Activated CD4-positive, alpha-beta T cell treated with anti-CD3 and anti-CD28 coated beads for 36 hours (primary cell): ENCODE results near the gene NMT1. TPM values are rescaled to one million over a fixed set of nuclear protein-coding genes. Genes with fewer than 3 reads are reported as not detected.

Source experiments
- ATAC-seq: fragments of 200-7000 bp; cut with Tn5 transposase; one replicate; pipeline ENCODE4 v1.10.0; 2021; ENCODE audit warnings: mild to moderate bottlenecking, moderate library complexity
- CTCF ChIA-PET: fragments of 350-600 bp; sonication (Branson Sonifier 250); formaldehyde crosslinking; loops from one replicate; lab custom pipeline; 2021; ENCODE audit warnings: antibody characterized with exemption; lab: Charles Lee
- POLR2A ChIA-PET: fragments of 350-600 bp; sonication (Branson Sonifier 250); formaldehyde crosslinking; loops from one replicate; lab custom pipeline; 2021; ENCODE audit warnings: antibody characterized with exemption, inconsistent platforms; lab: Charles Lee
- DNase-seq: peaks from one replicate; pipeline ENCODE4 v3.0.0-alpha.2; 2020
- H3K27ac Mint-ChIP-seq: one replicate; pipeline ENCODE4 v1.8.0; 2021; ENCODE audit warnings: mixed read lengths
- H3K27me3 Mint-ChIP-seq: one replicate; pipeline ENCODE4 v1.8.0; 2021; ENCODE audit warnings: mixed read lengths
- H3K36me3 Mint-ChIP-seq: one replicate; pipeline ENCODE4 v1.8.0; 2021; ENCODE audit warnings: low read depth, mixed read lengths
- H3K4me1 Mint-ChIP-seq: one replicate; pipeline ENCODE4 v1.8.0; 2021; ENCODE audit warnings: mixed read lengths
- H3K4me3 Mint-ChIP-seq: one replicate; pipeline ENCODE4 v1.8.0; 2021; ENCODE audit warnings: mild to moderate bottlenecking, moderate library complexity, mixed read lengths
- H3K9me3 Mint-ChIP-seq: one replicate; pipeline ENCODE4 v1.8.0; 2021; ENCODE audit warnings: low read depth, mixed read lengths
- intact Hi-C, 2 experiments: fragments of 100-400 bp; cut with DNase I in 1 of 2; cut with micrococcal nuclease in 1 of 2; formaldehyde crosslinking; loops; one replicate each; pipeline versions ENCODE4 v1.14.2 to v1.15.1; 2022 to 2024; cut with DNase I, micrococcal nuclease
- microRNA-seq: library from miRNA; unstranded; fragments of <30 nt; microRNA quantifications from one replicate; pipeline ENCODE4 v1.2.0, GENCODE V29; 2021; ENCODE audit warnings: borderline replicate concordance
- total RNA-seq, 2 experiments: library from RNA; stranded (reverse); gene quantifications; one replicate each; pipeline ENCODE4 v1.2.3, GENCODE V29; 2021

The NMT1 gene
- total RNA-seq, 2 experiments from 2014 or later = 170 to 175 TPM

DNA sequence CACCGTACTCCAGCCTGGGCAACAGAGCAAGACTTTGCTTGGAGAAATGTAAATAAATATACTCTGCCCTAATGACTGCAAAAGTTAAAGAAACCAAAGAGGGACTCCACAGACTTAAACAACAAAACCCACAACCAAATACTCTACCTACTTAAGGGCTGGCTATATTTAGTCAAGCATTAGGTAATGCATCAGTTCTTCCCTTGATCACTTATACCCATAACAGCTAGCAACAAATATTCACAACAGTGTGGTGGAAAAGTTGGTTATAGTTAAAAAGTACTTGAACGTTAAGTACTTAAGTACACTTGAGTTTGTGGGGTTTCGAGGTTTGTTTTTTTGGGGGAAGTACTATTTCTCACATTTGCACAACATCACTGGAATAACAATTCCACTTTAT, 95.1 kb downstream of the NMT1 start:
- H3K27ac Mint-ChIP-seq = no peak overlapping the region
- no peak for DNase-seq
- no peak overlapping the region for H3K4me3 Mint-ChIP-seq
- intact Hi-C loops = no loop called here
- peaks cover 38% of the 10 kb centered on the region for H3K4me1 Mint-ChIP-seq
- H3K9me3 Mint-ChIP-seq = no peaks in the 10 kb centered on the region
- no peak for ATAC-seq
- CTCF ChIA-PET = interaction anchor here (0.7 to 2.8 kb wide), 3 partner anchors 21 to 399 kb away, joined by 4 to 19 read pairs (median 9); partner anchors contain the start of gene ACBD4
- POLR2A ChIA-PET = no interaction called here
- H3K36me3 Mint-ChIP-seq = peaks cover 33% of the 10 kb centered on the region
- no peaks in the 10 kb centered on the region for H3K27me3 Mint-ChIP-seq

Small RNA genes within 50 kb of the gene (microRNA-seq; reads per million reads assigned to microRNA genes)
- not detected for gene MIR6784

Other genes with a start within 250 kb of the NMT1 start
- 1 to 10 TPM; 3.3 to 3.7 TPM for gene GJC1, start 231.0 kb upstream of the NMT1 start, total RNA-seq
- gene HIGD1B, start 213.4 kb upstream of the NMT1 start, total RNA-seq = not detected
- gene EFTUD2, start 161.9 kb upstream of the NMT1 start, total RNA-seq = 100 to 1,000 TPM; 175 to 203 TPM
- not detected for gene GFAP, start 145.8 kb upstream of the NMT1 start, total RNA-seq
- gene KIF18B, start 113.5 kb upstream of the NMT1 start, total RNA-seq = 10 to 100 TPM; 38.9 to 48.7 TPM
- under 1 TPM; 0.37 to 0.83 TPM for gene C1QL1, start 93.0 kb upstream of the NMT1 start, total RNA-seq
- 10 to 100 TPM; 34.8 to 36.2 TPM for gene DCAKD, start 9.7 kb upstream of the NMT1 start, total RNA-seq
- 1 to 10 TPM; 2.9 to 3.4 TPM for gene PLCD3, start 71.2 kb downstream of the NMT1 start, total RNA-seq
- gene ACBD4, start 74.4 kb downstream of the NMT1 start, total RNA-seq = 10 to 100 TPM; 12.7 to 13.4 TPM
- 10 to 100 TPM; 27.1 to 27.3 TPM for gene HEXIM1, start 87.2 kb downstream of the NMT1 start, total RNA-seq
- gene HEXIM2, start 100.6 kb downstream of the NMT1 start, total RNA-seq = 1 to 10 TPM; 3.9 to 4.6 TPM
- 100 to 1,000 TPM; 268 to 295 TPM for gene FMNL1, start 160.6 kb downstream of the NMT1 start, total RNA-seq
- gene SPATA32, start 200.8 kb downstream of the NMT1 start, total RNA-seq = under 1 TPM; 0.21 to 0.25 TPM